ENCODE results near the gene APBA2.
A peak's percentile ranks its signal among the peaks of the same experiment; 100 is the strongest.

APBA2 gene

DNA sequence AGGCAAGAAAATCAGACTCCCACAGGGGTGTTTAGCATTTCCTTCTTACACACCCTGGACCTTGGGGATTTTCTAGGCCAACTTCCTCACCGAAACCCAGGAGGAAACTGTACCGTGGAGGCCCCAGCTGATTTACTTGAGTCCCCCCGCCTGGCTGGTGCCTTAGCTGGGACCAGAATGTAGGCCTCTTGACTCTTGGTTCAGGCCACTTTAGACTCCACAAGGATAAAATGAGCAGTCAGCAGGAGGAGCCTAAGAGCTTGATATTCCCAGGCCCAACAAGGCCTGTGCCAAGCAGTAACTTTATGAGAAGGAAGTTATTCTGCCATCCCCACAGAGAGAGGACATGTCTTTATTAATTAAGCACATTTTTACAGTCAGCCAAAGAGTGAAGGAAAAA lies 4.6 kb upstream of the APBA2 start:
- no peaks in the 10 kb centered on the region for H3K36me3 ChIP-seq
- TF ChIP-seq, protein P1, sequence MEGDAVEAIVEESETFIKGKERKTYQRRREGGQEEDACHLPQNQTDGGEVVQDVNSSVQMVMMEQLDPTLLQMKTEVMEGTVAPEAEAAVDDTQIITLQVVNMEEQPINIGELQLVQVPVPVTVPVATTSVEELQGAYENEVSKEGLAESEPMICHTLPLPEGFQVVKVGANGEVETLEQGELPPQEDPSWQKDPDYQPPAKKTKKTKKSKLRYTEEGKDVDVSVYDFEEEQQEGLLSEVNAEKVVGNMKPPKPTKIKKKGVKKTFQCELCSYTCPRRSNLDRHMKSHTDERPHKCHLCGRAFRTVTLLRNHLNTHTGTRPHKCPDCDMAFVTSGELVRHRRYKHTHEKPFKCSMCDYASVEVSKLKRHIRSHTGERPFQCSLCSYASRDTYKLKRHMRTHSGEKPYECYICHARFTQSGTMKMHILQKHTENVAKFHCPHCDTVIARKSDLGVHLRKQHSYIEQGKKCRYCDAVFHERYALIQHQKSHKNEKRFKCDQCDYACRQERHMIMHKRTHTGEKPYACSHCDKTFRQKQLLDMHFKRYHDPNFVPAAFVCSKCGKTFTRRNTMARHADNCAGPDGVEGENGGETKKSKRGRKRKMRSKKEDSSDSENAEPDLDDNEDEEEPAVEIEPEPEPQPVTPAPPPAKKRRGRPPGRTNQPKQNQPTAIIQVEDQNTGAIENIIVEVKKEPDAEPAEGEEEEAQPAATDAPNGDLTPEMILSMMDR (IDR thresholded peaks at IDR 0.05; ENCODE audit: low read depth, low read length), result no peak
- no peak overlapping the region for H3K4me3 ChIP-seq (ENCODE audit: low read depth, low read length)
- no peaks in the 10 kb centered on the region for H3K27me3 ChIP-seq
- H3K9me3 ChIP-seq, result no peaks in the 10 kb centered on the region
- no peak for DNase-seq
- peaks cover 5% of the 10 kb centered on the region for H3K4me1 ChIP-seq

DNA sequence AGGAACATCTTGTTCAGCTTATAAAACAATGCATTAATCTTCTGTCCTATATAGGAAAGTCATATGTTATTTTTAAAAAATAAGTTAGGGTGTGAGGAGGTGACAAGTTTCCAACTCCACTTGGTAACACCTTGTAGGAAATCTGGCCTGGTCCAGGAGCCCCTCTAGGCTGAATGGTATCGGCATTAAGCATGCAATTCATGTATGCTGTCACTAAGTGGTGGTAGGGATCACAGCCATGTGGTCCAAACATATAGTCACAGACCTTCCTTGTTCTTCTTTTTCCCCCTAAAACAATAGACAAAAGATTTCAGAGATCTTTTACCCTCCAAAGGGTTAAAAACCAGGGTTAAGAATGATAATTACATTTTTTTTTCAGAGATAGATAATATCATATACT lies 4.2 kb upstream of the APBA2 start:
- Histone ChIP-seq H3K4me3 (ENCODE audit: low read depth, low read length) (no peak overlapping the region), H3K36me3 (no peaks in the 10 kb centered on the region), H3K27me3 (no peaks in the 10 kb centered on the region), H3K9me3 (no peaks in the 10 kb centered on the region), H3K4me1 (peaks cover 5% of the 10 kb centered on the region)
- TF ChIP-seq, protein P1 (IDR thresholded peaks at IDR 0.05; ENCODE audit: low read depth, low read length), result peak; percentile 17; the same call in 1 of the 2 replicates
- no peak for DNase-seq

DNA sequence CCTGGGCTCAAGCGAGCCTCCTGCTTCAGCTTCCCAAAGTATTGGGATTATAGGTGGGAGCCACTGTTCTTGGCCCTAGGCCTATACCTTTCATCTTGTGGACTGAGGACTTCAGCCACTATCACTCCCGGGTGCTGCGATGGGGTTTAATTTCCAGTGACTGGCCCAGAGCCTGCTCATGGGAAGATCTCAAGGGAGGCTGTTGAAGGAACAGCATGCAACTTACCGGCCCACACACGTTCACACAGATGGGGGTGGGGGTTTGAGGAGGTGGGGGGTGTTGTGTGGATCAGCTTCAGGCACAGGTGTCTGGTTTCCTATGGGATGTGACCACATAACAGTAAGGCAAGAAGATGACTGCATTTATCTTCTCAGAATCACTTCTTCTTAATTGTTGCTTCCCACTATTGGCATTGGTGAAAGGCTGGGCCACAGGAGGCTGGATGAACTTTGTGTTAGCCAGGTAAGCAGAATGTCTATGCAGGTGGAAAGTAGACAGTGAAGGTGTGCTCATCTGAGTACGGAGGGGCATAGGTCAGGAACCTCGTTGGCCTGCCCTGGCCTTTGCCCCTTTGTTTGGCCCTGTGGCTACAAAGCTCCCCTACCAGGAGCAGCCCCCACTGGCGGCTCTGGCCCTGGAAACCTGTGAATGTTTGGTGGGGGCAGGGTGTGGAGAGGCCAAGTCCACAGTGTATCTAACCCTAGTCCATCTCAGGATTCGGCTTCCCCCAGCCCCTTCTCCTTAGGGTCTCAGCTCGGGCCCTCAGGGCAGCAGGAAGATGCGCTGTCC lies 1.4 kb upstream of the APBA2 start:
- H3K4me1 ChIP-seq, result peaks cover 5% of the 10 kb centered on the region
- TF ChIP-seq, protein P1 (IDR thresholded peaks at IDR 0.05; ENCODE audit: low read depth, low read length), result no peak
- no peaks in the 10 kb centered on the region for H3K27me3 ChIP-seq
- no peaks in the 10 kb centered on the region for H3K36me3 ChIP-seq
- no peak for DNase-seq
- H3K9me3 ChIP-seq, result no peaks in the 10 kb centered on the region
- no peak overlapping the region for H3K4me3 ChIP-seq (ENCODE audit: low read depth, low read length)

DNA sequence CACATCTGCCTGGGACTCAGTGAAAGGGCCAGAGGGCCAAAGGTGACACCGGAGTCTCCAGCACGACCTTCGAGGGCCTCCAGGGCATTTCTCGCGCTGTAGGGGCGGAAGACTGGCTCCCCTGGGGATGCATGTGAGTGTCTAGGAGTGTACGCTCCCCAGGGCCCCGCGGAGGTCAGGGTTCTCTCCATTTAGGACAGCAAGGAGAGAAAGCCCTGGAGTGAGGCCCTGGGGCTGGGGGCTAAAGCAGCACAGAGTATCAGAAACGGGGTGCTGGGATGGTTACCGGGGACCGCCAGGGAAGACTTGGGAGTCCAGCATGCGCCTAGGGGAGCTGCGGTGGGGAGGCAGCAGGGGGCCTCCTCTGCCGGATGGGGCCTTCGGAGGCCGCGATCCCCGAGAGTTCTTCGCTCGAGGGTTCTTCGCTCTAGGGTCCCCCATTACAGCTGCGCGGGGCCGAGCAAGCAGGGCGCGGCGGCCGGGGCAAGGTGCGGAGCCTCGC lies 595 bp upstream of the APBA2 start:
- DNase-seq, result no peak
- no peaks in the 10 kb centered on the region for H3K36me3 ChIP-seq
- H3K4me1 ChIP-seq, result peaks cover 5% of the 10 kb centered on the region
- no peaks in the 10 kb centered on the region for H3K9me3 ChIP-seq
- TF ChIP-seq, protein P1 (IDR thresholded peaks at IDR 0.05; ENCODE audit: low read depth, low read length), result 0 out of 2 replicates have a peak, but pooled peaks have one; percentile 1
- H3K4me3 ChIP-seq (ENCODE audit: low read depth, low read length), result peak overlapping the region; percentile 79
- H3K27me3 ChIP-seq, result no peaks in the 10 kb centered on the region

DNA sequence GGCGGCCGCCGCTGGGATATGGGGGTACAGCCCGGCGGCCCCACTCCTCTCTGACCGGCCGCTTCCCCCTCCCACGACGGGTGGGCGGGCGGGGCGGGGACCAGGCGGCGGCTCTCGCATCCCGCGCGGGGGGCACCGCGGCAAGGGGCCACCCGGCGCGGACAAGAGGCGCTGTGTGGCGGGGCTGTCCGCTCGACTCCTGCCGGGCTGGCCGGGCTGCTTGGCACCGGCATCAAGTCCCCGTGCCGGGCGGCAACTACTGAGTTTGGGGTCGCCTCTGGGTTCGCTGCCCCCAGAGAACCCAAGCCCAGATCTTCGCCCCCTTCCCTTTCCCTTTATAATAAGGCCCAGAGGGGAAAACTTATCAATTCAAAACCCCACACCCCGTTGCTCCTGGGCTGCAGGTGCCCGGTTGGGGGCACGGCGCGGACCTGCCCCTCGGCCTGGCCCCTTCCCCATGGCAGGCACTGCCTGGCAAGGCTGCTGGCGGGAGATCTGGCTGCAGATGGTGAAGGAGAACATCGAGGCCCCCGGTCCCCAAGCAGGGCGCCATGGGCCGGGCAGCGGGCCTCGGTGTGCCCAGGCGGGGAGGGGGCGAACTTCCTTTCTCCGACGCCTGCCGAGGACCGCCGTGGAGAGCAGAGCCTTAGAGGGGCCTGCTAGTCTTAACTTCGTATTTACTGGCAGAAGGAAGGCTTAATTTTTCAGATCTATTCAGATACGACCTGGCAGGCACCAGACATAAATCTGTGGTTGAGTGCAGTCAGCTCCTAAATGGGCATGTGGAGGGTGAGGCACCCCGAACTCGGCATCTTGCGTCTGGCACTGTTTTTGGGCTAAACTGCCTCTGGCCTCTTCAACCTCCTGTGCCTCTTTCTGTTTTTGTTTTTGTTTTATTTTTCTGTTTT lies 911 bp downstream of the APBA2 start:
- no peaks in the 10 kb centered on the region for H3K27me3 ChIP-seq
- H3K9me3 ChIP-seq, result no peaks in the 10 kb centered on the region
- H3K36me3 ChIP-seq, result no peaks in the 10 kb centered on the region
- H3K4me1 ChIP-seq, result peaks cover 5% of the 10 kb centered on the region
- DNase-seq, result no peak
- TF ChIP-seq, protein P1 (IDR thresholded peaks at IDR 0.05; ENCODE audit: low read depth, low read length), result no peak
- peak overlapping the region; percentile 79 for H3K4me3 ChIP-seq (ENCODE audit: low read depth, low read length)

All from BE2C (cell line).